HepG2 (cell line): Measurements from ENCODE around the gene PRTN3. TPM values are rescaled to one million over a fixed set of nuclear protein-coding genes. Genes with fewer than 3 reads are reported as not detected.
A peak's percentile ranks its signal among the peaks of the same experiment; 100 is the strongest.

Source experiments
- ATF1 ChIP-seq: IDR thresholded peaks from 2 replicates; pipeline ENCODE4 v1.6.1; 2016; ENCODE audit warnings: mild to moderate bottlenecking, control low read depth
- BRF2 ChIP-seq: sonication (generic); formaldehyde crosslinking; IDR thresholded peaks from 2 replicates; pipeline ENCODE4 v1.8.1; 2022; ENCODE audit warnings: mild to moderate bottlenecking, missing genetic modification reagents
- CBX5 ChIP-seq: sonication (generic); formaldehyde crosslinking; IDR thresholded peaks from 2 replicates; pipeline ENCODE4 v1.4.0; 2020; ENCODE audit warnings: missing genetic modification reagents, borderline replicate concordance
- FLYWCH1 ChIP-seq: sonication (generic); formaldehyde crosslinking; IDR thresholded peaks from 2 replicates; pipeline ENCODE4 v1.8.1; 2023; ENCODE audit warnings: mild to moderate bottlenecking, missing genetic modification reagents
- KDM3A ChIP-seq: IDR thresholded peaks from 2 replicates; pipeline ENCODE4 v1.6.1; 2018; ENCODE audit warnings: low read depth, missing compliant biosample characterization
- PCBP2 ChIP-seq: fragments of 200-400 bp; formaldehyde crosslinking; optimal IDR thresholded peaks from 2 replicates; pipeline ENCODE3; 2018; ENCODE audit warnings: low read length, low read depth; ENCODE audit not compliant: poor library complexity, severe bottlenecking
- PHB2 ChIP-seq: fragments of 450-650 bp; IDR thresholded peaks from 2 replicates; pipeline ENCODE4 v1.6.1; 2018; ENCODE audit not compliant: partially characterized antibody
- PPARG ChIP-seq: conservative IDR thresholded peaks from 2 replicates; pipeline ENCODE4 v1.6.1; 2016; ENCODE audit warnings: missing biosample characterization, missing genetic modification reagents
- RFX1 ChIP-seq: fragments of 450-650 bp; IDR thresholded peaks from 2 replicates; pipeline ENCODE4 v1.6.1; 2017
- SOX5 ChIP-seq: IDR thresholded peaks from 2 replicates; pipeline ENCODE4 v1.6.1; 2016; ENCODE audit warnings: borderline replicate concordance
- TEAD2 ChIP-seq: sonication (generic); formaldehyde crosslinking; IDR thresholded peaks from 2 replicates; pipeline ENCODE4 v1.9.0; 2021; ENCODE audit warnings: missing genetic modification reagents
- TMF1 ChIP-seq: sonication (generic); formaldehyde crosslinking; IDR thresholded peaks from 2 replicates; pipeline ENCODE4 v1.8.1; 2022; ENCODE audit warnings: low read depth, missing genetic modification reagents
- ZFP37 ChIP-seq: sonication (generic); formaldehyde crosslinking; IDR thresholded peaks from 2 replicates; pipeline ENCODE4 v1.4.0; 2020; ENCODE audit warnings: missing genetic modification reagents, borderline replicate concordance
- ZFP62 ChIP-seq: sonication (generic); formaldehyde crosslinking; IDR thresholded peaks from 2 replicates; pipeline ENCODE4 v1.4.0; 2020; ENCODE audit warnings: missing genetic modification reagents
- ZNF225 ChIP-seq: sonication (generic); formaldehyde crosslinking; IDR thresholded peaks from 2 replicates; pipeline ENCODE4 v1.4.0; 2020; ENCODE audit warnings: mild to moderate bottlenecking, missing genetic modification reagents
- ZNF484 ChIP-seq: sonication (generic); formaldehyde crosslinking; IDR thresholded peaks from 2 replicates; pipeline ENCODE4 v1.5.1; 2020; ENCODE audit warnings: mild to moderate bottlenecking, low read depth, missing genetic modification reagents, borderline replicate concordance
- ZNF512 ChIP-seq: sonication (generic); formaldehyde crosslinking; IDR thresholded peaks from 2 replicates; pipeline ENCODE4 v1.4.0; 2020; ENCODE audit warnings: mild to moderate bottlenecking, missing genetic modification reagents
- ZNF557 ChIP-seq: sonication (generic); formaldehyde crosslinking; IDR thresholded peaks from 2 replicates; pipeline ENCODE4 v1.4.0; 2020; ENCODE audit warnings: missing genetic modification reagents
- ZNF788 ChIP-seq: sonication (generic); formaldehyde crosslinking; IDR thresholded peaks from 2 replicates; pipeline ENCODE4 v1.5.0; 2020; ENCODE audit warnings: mild to moderate bottlenecking, missing genetic modification reagents, borderline replicate concordance
- polyA plus RNA-seq, 8 experiments: library from polyadenylated mRNA; depleted of rRNA in 3 of 8; stranded (reverse) in 7 of 8; unstranded in 1 of 8; fragments of >200 nt; fragmentation: Illumina TruSeq in 4 of 8; extraction: Trizol in 4 of 8; gene quantifications; 2 replicates each; pipeline versions ENCODE4 v1.2.1 to v1.2.3, GENCODE V29; 2011 to 2016; ENCODE audit warnings: low read depth in 4 of 8, missing spikeins in 1 of 8, mixed read lengths in 1 of 8; ENCODE audit not compliant: insufficient read depth in 1 of 8
- total RNA-seq, 5 experiments: library from RNA; depleted of rRNA; stranded (reverse); fragments of >200 nt; fragmentation: Illumina TruSeq; extraction: Trizol; gene quantifications; 2 replicates each; pipeline ENCODE4 v1.2.3, GENCODE V29; 2016; ENCODE audit warnings: low read depth in 1 of 5
- TF ChIP-seq, protein P1 (sequence below): sonication (generic); formaldehyde crosslinking; IDR thresholded peaks from 2 replicates; pipeline ENCODE4 v1.5.1; 2020; ENCODE audit warnings: missing genetic modification reagents, mild to moderate bottlenecking, borderline replicate concordance
- TF ChIP-seq, protein P2 (sequence below): sonication (generic); formaldehyde crosslinking; IDR thresholded peaks from 2 replicates; pipeline ENCODE4 v1.4.0; 2020; ENCODE audit warnings: low read depth, mild to moderate bottlenecking, missing genetic modification reagents
- TF ChIP-seq, protein P3 (sequence below): IDR thresholded peaks from 2 replicates; pipeline ENCODE4 v1.6.1; 2016; ENCODE audit warnings: missing biosample characterization, missing genetic modification reagents, low read depth
- TF ChIP-seq, protein P4 (sequence below): IDR thresholded peaks from 2 replicates; pipeline ENCODE4 v1.6.1; 2018; ENCODE audit warnings: missing genetic modification reagents, mild to moderate bottlenecking, missing compliant biosample characterization

PRTN3 gene
- total and polyA plus RNA-seq, 2 of the 13 experiments (the other 11 are each of a cell fraction or from before 2014, with no cell fraction given): not detected

- TF ChIP-seq, protein P1, sequence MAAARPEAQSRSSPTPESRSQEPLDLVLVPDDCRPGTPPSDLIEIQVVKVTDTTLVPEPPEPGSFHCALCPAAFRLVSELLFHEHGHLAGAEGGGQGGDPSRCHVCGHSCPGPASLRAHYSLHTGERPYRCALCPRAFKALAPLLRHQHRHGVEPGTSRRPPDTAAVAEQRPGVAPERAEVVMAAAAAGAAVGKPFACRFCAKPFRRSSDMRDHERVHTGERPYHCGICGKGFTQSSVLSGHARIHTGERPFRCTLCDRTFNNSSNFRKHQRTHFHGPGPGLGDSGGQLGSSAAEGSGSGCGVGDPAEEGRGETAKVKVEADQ (CRISPR knock-in tag): no peak
- TF ChIP-seq CBX5 (CRISPR knock-in tag) (no peak), TMF1 (CRISPR knock-in tag) (no peak), PPARG (no peak), ZNF557 (CRISPR knock-in tag) (no peak), BRF2 (CRISPR knock-in tag) (no peak), PCBP2 (no peak), ATF1 (CRISPR knock-in tag) (no peak), ZFP62 (CRISPR knock-in tag) (no peak), TEAD2 (CRISPR knock-in tag) (no peak), ZFP37 (CRISPR knock-in tag) (no peak), PHB2 (no peak), ZNF788 (0 out of 2 replicates have a peak, but pooled peaks have one; percentile 7), SOX5 (CRISPR knock-in tag) (no peak; the same call in 1 of the 2 replicates), ZNF484 (CRISPR knock-in tag) (no peak), KDM3A (no peak), FLYWCH1 (CRISPR knock-in tag) (no peak), ZNF512 (CRISPR knock-in tag) (no peak), ZNF225 (CRISPR knock-in tag) (no peak), RFX1 (no peak)
- TF ChIP-seq, protein P2, sequence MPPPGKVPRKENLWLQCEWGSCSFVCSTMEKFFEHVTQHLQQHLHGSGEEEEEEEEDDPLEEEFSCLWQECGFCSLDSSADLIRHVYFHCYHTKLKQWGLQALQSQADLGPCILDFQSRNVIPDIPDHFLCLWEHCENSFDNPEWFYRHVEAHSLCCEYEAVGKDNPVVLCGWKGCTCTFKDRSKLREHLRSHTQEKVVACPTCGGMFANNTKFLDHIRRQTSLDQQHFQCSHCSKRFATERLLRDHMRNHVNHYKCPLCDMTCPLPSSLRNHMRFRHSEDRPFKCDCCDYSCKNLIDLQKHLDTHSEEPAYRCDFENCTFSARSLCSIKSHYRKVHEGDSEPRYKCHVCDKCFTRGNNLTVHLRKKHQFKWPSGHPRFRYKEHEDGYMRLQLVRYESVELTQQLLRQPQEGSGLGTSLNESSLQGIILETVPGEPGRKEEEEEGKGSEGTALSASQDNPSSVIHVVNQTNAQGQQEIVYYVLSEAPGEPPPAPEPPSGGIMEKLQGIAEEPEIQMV: no peak
- TF ChIP-seq, protein P3, sequence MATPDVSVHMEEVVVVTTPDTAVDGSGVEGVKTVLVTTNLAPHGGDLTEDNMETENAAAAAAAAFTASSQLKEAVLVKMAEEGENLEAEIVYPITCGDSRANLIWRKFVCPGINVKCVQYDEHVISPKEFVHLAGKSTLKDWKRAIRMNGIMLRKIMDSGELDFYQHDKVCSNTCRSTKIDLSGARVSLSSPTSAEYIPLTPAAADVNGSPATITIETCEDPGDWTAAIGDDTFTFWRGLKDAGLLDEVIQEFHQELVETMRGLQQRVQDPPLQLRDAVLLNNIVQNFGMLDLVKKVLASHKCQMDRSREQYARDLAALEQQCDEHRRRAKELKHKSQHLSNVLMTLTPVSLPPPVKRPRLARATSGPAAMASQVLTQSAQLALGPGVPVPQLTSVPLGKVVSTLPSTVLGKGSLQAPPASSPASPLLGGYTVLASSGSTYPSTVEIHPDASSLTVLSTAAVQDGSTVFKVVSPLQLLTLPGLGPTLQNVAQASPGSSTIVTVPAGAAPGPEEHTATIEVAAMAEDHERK (CRISPR knock-in tag): no peak
- TF ChIP-seq, protein P4, sequence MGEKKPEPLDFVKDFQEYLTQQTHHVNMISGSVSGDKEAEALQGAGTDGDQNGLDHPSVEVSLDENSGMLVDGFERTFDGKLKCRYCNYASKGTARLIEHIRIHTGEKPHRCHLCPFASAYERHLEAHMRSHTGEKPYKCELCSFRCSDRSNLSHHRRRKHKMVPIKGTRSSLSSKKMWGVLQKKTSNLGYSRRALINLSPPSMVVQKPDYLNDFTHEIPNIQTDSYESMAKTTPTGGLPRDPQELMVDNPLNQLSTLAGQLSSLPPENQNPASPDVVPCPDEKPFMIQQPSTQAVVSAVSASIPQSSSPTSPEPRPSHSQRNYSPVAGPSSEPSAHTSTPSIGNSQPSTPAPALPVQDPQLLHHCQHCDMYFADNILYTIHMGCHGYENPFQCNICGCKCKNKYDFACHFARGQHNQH: no peak
These were observed 41.5 kb upstream of the PRTN3 start (continued) for GRCh38 chr19:799076-799881.
